ENCODE data around the gene HK1.
"Not testable (repeated sequence)": the region's sequence is repeated elsewhere in the genome, so short reads cannot be mapped to it uniquely, and the experiment has no call there.

Gene HK1

GRCh38 chr10:69278446-69278963 lies at the start of gene HK1:
HK1 (plus strand) TSS chr10:69278496.
- DNase-seq: no peak

GRCh38 chr10:69229616-69229916 lies 48.7 kb upstream of the HK1 start:
- DNase-seq: peak; percentile 48

DNA sequence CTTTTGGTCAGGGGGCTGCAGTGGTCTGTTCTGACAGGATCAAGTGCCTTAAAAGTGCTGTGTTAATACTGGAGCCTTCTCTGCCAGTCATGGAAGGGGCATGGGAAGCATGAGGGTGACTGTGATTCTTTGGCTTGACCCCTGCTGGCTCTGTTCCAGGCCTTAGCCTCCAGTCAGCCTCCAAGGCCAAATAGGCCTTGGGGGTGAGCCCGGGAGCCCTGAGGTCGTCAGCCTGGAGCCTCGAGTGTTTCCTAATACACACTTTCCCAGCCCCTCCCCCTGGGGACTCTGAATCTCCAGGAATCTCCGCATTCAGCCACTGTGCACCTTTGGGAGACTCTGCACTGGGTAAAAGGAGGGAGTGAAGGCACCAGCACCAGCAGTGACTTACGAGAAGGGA lies 48.2 kb upstream of the HK1 start:
- DNase-seq: no peak

GRCh38 chr10:69232252-69232651 lies 46.0 kb upstream of the HK1 start:
- DNase-seq: no peak

- peak; percentile 68 for DNase-seq
These were observed 45.4 kb upstream of the HK1 start for GRCh38 chr10:69232736-69233480.

GRCh38 chr10:69234447-69234846 lies 43.8 kb upstream of the HK1 start:
- DNase-seq: no peak

DNA sequence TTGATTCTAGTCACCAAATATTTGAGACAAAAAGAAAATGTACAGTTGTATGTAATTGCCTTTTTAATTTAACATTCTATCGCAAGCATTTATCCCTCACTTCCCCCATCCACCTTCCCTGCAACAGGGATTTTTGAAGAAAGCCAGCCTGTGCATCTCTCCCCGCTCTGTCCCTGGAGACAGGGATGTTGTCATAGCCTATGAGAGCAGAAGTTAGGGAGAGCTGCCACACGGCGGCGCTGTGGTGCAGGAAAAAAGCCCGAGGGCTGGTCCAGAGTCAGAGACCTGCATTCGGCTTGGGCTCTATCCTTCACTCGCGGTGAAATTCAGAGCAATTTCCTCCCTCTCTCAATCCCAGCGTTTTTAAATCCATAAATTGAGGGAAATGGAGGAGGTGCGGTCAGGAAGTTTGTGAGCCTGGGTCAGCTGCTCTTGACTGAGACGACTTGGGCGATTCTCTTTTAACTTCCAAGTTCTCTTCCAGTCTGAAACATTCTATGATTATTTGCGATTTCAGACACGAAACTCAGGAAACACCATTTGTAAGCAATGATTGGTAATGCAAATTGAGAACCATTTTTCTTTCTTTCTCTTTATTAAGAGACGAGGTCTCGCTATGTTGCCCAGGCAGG lies 40.7 kb upstream of the HK1 start:
- peak; percentile 72 for DNase-seq

GRCh38 chr10:69239136-69239535 lies 39.2 kb upstream of the HK1 start:
- no peak for DNase-seq

- no peak for DNase-seq
These were observed 38.4 kb upstream of the HK1 start for GRCh38 chr10:69239816-69240434.

GRCh38 chr10:69240455-69240854 lies 37.8 kb upstream of the HK1 start:
- DNase-seq: no peak

DNA sequence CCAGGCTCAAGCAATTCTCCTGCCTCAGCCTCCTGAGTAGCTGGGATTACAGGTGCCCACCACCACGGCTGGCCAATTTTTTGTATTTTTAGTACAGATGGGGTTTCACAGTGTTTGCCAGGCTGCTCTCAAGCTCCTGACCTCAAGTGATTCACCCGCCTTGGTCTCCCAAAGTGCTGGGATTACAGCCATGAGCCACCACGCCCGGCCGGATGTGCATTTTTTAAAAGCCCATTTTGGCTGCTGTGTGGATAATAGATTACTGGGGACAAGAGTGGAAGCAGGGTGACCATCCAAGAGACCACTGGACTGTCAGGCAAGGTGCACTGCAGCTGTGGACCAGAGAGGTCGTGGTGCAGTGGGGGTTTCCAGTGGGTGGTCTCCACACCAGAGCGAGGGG lies 36.7 kb upstream of the HK1 start:
- no peak for DNase-seq

DNA sequence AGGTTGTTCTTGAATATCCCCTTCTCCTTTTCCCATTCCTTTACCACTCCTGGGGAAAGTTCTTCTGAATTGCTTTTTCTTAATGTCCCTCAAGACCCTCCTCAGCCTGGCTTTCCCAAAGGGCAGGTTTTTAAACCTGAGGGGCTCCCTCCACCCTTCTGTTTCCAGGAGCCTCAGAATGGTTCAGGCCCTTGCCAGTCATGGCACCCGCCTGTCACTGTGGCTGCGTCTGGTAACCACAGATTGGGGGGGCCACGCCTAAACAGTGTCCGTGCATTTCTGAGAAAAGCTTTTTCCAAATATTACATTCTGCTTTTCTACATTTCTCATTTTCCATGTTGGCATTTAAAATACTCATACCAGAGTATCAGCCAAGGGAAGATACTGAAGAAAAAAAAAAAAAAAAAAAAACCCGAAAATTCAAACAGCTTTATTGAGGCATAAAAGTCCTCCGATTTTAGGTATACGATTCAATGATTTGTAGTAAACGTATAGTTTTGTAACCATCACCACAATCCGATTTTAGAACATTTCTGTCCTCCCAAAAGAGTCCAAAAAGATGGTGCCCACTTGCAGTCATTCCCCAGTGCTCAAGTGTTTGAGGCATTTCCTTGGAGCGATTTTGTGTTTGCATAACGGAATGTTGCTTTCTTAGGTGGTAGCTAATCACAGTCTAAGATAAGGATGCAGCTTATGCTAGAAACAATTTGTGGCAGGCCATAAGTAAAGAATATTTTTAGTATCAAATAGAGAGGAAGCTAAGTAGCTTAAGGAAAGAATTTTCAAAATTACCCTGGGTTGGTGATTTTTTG lies 36.0 kb upstream of the HK1 start:
- no peak for DNase-seq

GRCh38 chr10:69242852-69243212 lies 35.5 kb upstream of the HK1 start:
- peak; percentile 40 for DNase-seq

GRCh38 chr10:69243817-69244216 lies 34.5 kb upstream of the HK1 start:
- no peak for DNase-seq

DNA sequence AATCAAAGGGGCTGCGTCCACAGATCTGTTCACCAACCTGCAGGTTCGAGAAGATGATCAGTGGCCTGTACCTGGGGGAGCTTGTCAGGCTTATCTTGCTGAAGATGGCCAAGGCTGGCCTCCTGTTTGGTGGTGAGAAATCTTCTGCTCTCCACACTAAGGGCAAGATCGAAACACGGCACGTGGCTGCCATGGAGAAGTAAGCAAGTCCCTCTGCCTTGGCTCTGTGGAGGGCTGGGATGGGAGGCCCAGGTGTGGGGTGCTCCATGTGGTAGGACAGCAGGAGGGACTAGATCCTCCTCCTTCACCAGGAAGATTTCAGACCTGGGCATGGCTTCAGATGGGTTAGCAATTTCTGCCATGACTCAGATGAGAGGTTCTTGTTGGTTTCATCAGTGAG lies 32.3 kb upstream of the HK1 start:
- DNase-seq: no peak

DNA sequence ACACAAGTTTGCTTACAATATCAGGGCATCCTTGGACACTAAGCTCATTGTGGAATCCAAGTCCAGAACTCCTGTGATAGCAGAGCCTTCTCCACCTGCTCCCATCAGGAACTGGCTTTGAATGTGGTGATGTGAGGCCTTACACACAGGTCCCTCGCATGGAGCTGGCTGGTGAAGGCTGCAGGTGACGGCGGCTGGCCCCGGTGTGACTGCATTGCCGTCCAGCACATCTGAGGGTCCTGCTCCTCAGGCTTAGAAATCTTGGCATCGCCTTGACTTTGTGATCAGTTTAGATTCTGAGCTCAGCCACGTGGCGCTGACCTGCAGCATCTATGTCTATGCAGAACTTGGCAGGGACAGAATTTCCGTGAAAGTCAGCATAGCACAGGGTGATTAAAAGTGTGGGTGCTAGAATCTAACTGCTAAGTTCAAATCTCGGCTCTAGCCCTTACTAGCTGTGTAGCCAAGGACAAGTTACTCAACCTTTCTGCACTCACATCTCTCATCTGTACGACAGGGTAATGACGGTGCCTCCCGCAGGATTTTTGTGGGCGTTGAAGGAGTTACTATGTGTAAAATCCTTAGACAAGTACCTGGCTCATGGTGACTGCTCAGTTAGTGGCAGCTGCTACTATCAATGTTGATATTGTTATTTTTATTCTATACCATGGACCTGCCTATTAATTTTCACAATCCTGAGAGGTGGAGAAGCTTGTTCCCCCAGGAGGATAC lies 31.5 kb upstream of the HK1 start:
- DNase-seq: no peak

DNA sequence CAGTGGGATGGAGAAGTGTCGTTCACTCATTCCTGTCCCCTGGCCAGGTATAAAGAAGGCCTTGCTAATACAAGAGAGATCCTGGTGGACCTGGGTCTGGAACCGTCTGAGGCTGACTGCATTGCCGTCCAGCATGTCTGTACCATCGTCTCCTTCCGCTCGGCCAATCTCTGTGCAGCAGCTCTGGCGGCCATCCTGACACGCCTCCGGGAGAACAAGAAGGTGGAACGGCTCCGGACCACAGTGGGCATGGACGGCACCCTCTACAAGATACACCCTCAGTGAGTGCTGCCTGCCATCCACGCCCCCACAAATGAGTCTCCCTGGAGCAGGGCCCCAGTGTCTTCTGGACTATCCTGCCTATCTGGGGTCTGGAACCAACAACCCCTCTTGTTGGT lies 31.0 kb upstream of the HK1 start:
- no peak for DNase-seq

- DNase-seq: no peak
These were observed 30.1 kb upstream of the HK1 start for GRCh38 chr10:69248117-69248730.

- no peak for DNase-seq
These were observed 28.3 kb upstream of the HK1 start for GRCh38 chr10:69250041-69250440.

DNA sequence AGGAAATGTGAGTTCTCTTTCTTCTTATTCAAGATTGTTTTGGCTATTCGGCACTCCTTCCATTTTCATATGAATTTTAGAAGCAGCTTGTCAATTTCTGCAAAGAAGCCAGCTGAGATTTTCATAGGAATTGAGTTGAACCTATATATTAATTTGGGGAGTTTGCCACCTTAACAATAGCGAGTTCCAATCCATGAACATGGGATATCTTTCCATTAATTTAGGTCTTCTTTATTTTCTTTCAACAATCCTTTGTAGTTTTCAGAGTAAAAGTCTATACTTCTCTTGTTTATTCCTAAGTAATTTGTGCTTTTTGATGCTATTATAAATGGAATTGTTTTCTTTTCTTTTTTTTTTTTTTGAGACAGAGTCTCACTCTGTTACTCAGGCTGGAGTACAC lies 26.9 kb upstream of the HK1 start:
- not testable (repeated sequence) for DNase-seq

GRCh38 chr10:69253171-69253570 lies 25.1 kb upstream of the HK1 start:
- DNase-seq: no peak

GRCh38 chr10:69254877-69255276 lies 23.4 kb upstream of the HK1 start:
- no peak for DNase-seq

Measured in RPMI8226 (cell line).